Calu3 (cell line): Measurements from ENCODE around the gene ELAVL3. TPM values are rescaled to one million over a fixed set of nuclear protein-coding genes. Genes with fewer than 3 reads are reported as not detected.

Source experiments
- BruUV-seq: library from RNA; stranded (reverse); fragments of 400-500 nt; replicated peaks from 2 replicates; lab custom pipeline; 2021; lab: Mats Ljungman, UMichigan
- CTCF ChIA-PET: fragments of 300-600 bp; sonication (Branson Sonifier 250); formaldehyde crosslinking; loops from one replicate; lab custom pipeline; 2022; ENCODE audit warnings: antibody characterized with exemption; lab: Charles Lee
- DNase-seq: peaks from one replicate; pipeline ENCODE4 v3.0.0; 2022
- H3K27ac Mint-ChIP-seq: one replicate; pipeline ENCODE4 v1.8.0; 2022; ENCODE audit warnings: mixed read lengths; ENCODE audit not compliant: unreplicated experiment
- H3K27me3 Mint-ChIP-seq: one replicate; pipeline ENCODE4 v1.8.0; 2022; ENCODE audit warnings: mixed read lengths; ENCODE audit not compliant: unreplicated experiment
- H3K36me3 Mint-ChIP-seq: one replicate; pipeline ENCODE4 v1.8.0; 2022; ENCODE audit warnings: mild to moderate bottlenecking, moderate library complexity, mixed read lengths; ENCODE audit not compliant: insufficient read depth, unreplicated experiment
- H3K4me1 Mint-ChIP-seq: one replicate; pipeline ENCODE4 v1.8.0; 2022; ENCODE audit warnings: mild to moderate bottlenecking, low read depth, mixed read lengths; ENCODE audit not compliant: unreplicated experiment
- H3K4me3 Mint-ChIP-seq: one replicate; pipeline ENCODE4 v1.8.0; 2022; ENCODE audit warnings: mild to moderate bottlenecking, low read depth, moderate library complexity, mixed read lengths; ENCODE audit not compliant: unreplicated experiment
- H3K9me3 Mint-ChIP-seq: one replicate; pipeline ENCODE4 v1.8.0; 2022; ENCODE audit warnings: low read depth, mixed read lengths; ENCODE audit not compliant: unreplicated experiment
- CTCF ChIP-seq: fragments of 200-600 bp; IDR thresholded peaks from one replicate; pipeline ENCODE4 v1.8.0; 2022; ENCODE audit warnings: antibody characterized with exemption; ENCODE audit not compliant: unreplicated experiment
- intact Hi-C: fragments of 100-400 bp; cut with micrococcal nuclease; formaldehyde crosslinking; loops from one replicate; pipeline ENCODE4 v1.10.0; 2022; ENCODE audit not compliant: unreplicated experiment
- total RNA-seq: library from RNA; stranded (reverse); gene quantifications from 2 replicates; pipeline ENCODE4 v1.2.3, GENCODE V29; 2022

ELAVL3 gene
- total RNA-seq, 1 experiment from 2014 or later, result not detected

- intact Hi-C loops, result no loop called here
Measured at GRCh38 chr19:11465600-11465999, 15.2 kb downstream of the ELAVL3 start.

GRCh38 chr19:11464333-11465265, 16.2 kb downstream of the ELAVL3 start:
- no peaks in the 10 kb centered on the region for H3K4me1 Mint-ChIP-seq
- peaks cover 15% of the 10 kb centered on the region for H3K27me3 Mint-ChIP-seq
- TF ChIP-seq CTCF, result no peak
- no peak overlapping the region for H3K27ac Mint-ChIP-seq
- DNase-seq, result no peak
- H3K36me3 Mint-ChIP-seq, result no peaks in the 10 kb centered on the region
- no peaks in the 10 kb centered on the region for H3K9me3 Mint-ChIP-seq
- intact Hi-C loops, result no loop called here
- no TSS peak for BruUV-seq
- CTCF ChIA-PET, result interaction anchor here (0.6 kb wide), 1 partner anchor 27 kb away, joined by 4 read pairs; no protein-coding TSS in a partner anchor
- no peak overlapping the region for H3K4me3 Mint-ChIP-seq

More at GRCh38 chr19:11465600-11465999, 15.2 kb downstream of the ELAVL3 start:
- no peak for TF ChIP-seq CTCF
- Mint-ChIP-seq H3K9me3 (no peaks in the 10 kb centered on the region), H3K4me3 (no peak overlapping the region), H3K27me3 (peaks cover 5% of the 10 kb centered on the region), H3K4me1 (no peaks in the 10 kb centered on the region), H3K36me3 (no peaks in the 10 kb centered on the region), H3K27ac (no peak overlapping the region)
- no peak for DNase-seq
- no TSS peak for BruUV-seq
- CTCF ChIA-PET, result no interaction called here

GRCh38 chr19:11463391-11463790, 17.5 kb downstream of the ELAVL3 start:
- H3K36me3 Mint-ChIP-seq, result no peaks in the 10 kb centered on the region
- BruUV-seq, result no TSS peak
- H3K27ac Mint-ChIP-seq, result no peak overlapping the region

GRCh38 chr19:11461453-11461852, 19.4 kb downstream of the ELAVL3 start:
- intact Hi-C loops, result no loop called here
- no peak overlapping the region for H3K27ac Mint-ChIP-seq
- H3K27me3 Mint-ChIP-seq, result peaks cover 18% of the 10 kb centered on the region
- no peaks in the 10 kb centered on the region for H3K36me3 Mint-ChIP-seq
- H3K4me3 Mint-ChIP-seq, result no peak overlapping the region
- no peak for TF ChIP-seq CTCF
- CTCF ChIA-PET, result interaction anchor here (0.6 kb wide), 1 partner anchor 194 kb away, joined by 3 read pairs; no protein-coding TSS in a partner anchor
- BruUV-seq, result no TSS peak
- no peaks in the 10 kb centered on the region for H3K9me3 Mint-ChIP-seq
- no peak for DNase-seq
- H3K4me1 Mint-ChIP-seq, result no peaks in the 10 kb centered on the region

More at GRCh38 chr19:11463391-11463790, 17.5 kb downstream of the ELAVL3 start:
- Mint-ChIP-seq H3K4me3 (no peak overlapping the region), H3K9me3 (no peaks in the 10 kb centered on the region), H3K27me3 (peaks cover 18% of the 10 kb centered on the region), H3K4me1 (no peaks in the 10 kb centered on the region)
- intact Hi-C loops, result no loop called here
- CTCF ChIA-PET, result interaction anchor here (0.6 kb wide), 1 partner anchor 28 kb away, joined by 4 read pairs; no protein-coding TSS in a partner anchor
- TF ChIP-seq CTCF, result no peak
- DNase-seq, result no peak
